ENCODE measurements around the gene ECPAS. TPM values are rescaled to one million over a fixed set of nuclear protein-coding genes. Genes with fewer than 3 reads are reported as not detected.

The ECPAS gene
- total RNA-seq, 2 donors from 2014 or later: 72.7 to 115 TPM

DNA sequence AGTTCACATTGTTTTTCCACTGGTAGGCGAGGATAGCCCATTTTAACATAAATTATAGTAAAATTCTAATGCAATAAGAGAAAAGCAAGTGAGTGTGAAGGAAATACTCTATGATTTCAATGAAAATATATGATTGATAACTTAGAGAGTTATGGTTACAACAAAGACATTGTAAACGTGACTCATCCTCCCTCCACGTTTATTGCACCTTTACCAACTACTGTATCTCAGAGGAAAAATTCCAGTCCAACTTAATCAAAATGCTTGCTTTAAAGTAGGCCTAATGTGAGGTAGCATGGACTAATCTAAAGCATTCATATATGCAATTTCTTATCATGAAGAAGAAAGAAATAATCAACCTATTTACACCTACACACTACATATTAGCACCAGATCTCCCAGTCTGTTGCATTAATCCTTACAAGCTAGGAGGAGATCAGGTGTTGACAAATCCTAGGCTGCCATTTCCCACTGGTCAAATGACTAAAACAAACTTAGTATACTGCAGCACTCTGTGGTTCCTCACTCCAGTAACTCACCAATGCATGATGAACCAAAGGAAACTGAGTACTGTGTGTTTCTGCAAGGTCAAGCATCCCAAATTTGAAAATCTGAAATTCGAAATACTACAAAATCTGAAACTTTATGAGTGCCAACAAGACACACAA is 41.7 kb downstream of the ECPAS start:
- no peak for ATAC-seq (ENCODE audit: insufficient number of reproducible peaks, low FRiP score, low read depth)
- DNase-seq (ENCODE audit: low spot score): no peak
- H3K9me3 ChIP-seq: no peaks in the 10 kb centered on the region
- H3K4me3 ChIP-seq: no peak overlapping the region
- no peak overlapping the region for H3K27ac ChIP-seq
- no peaks in the 10 kb centered on the region for H3K4me1 ChIP-seq (ENCODE audit: control insufficient read depth in 1 of 2, low read depth in 2 of 2)
- H3K36me3 ChIP-seq: peaks cover 29% of the 10 kb centered on the region
- TF ChIP-seq, protein P1, sequence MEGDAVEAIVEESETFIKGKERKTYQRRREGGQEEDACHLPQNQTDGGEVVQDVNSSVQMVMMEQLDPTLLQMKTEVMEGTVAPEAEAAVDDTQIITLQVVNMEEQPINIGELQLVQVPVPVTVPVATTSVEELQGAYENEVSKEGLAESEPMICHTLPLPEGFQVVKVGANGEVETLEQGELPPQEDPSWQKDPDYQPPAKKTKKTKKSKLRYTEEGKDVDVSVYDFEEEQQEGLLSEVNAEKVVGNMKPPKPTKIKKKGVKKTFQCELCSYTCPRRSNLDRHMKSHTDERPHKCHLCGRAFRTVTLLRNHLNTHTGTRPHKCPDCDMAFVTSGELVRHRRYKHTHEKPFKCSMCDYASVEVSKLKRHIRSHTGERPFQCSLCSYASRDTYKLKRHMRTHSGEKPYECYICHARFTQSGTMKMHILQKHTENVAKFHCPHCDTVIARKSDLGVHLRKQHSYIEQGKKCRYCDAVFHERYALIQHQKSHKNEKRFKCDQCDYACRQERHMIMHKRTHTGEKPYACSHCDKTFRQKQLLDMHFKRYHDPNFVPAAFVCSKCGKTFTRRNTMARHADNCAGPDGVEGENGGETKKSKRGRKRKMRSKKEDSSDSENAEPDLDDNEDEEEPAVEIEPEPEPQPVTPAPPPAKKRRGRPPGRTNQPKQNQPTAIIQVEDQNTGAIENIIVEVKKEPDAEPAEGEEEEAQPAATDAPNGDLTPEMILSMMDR (IDR thresholded peaks at IDR 0.05): no peak
- no peaks in the 10 kb centered on the region for H3K27me3 ChIP-seq (replicated peaks; ENCODE audit: insufficient read depth)

DNA sequence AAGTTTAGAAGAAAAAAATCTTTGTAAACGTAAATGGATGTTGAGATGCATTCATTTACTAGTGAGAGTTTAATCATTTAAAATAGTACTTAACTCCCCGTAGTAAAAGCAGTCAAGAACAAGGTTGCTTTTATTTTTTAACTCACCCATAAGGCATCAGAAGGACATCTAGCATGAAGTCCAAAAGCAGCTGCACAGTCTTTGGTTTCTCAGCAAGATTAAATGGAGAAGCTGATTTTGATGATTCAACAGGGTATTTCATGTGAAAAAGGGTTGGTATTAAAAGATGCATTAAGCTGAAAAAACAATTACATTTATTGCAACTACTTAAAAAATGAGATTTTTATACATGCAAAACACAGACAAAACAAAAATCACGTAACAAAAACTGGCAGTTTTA is 44.0 kb downstream of the ECPAS start:
- ATAC-seq (ENCODE audit: insufficient number of reproducible peaks, low FRiP score, low read depth) (no peak), DNase-seq (ENCODE audit: low spot score) (no peak)
- Histone ChIP-seq H3K27me3 (replicated peaks; ENCODE audit: insufficient read depth) (no peaks in the 10 kb centered on the region), H3K27ac (no peak overlapping the region), H3K36me3 (peaks cover 33% of the 10 kb centered on the region), H3K9me3 (no peaks in the 10 kb centered on the region), H3K4me3 (no peak overlapping the region), H3K4me1 (ENCODE audit: control insufficient read depth in 1 of 2, low read depth in 2 of 2) (no peaks in the 10 kb centered on the region)
- TF ChIP-seq, protein P1 (IDR thresholded peaks at IDR 0.05): no peak

DNA sequence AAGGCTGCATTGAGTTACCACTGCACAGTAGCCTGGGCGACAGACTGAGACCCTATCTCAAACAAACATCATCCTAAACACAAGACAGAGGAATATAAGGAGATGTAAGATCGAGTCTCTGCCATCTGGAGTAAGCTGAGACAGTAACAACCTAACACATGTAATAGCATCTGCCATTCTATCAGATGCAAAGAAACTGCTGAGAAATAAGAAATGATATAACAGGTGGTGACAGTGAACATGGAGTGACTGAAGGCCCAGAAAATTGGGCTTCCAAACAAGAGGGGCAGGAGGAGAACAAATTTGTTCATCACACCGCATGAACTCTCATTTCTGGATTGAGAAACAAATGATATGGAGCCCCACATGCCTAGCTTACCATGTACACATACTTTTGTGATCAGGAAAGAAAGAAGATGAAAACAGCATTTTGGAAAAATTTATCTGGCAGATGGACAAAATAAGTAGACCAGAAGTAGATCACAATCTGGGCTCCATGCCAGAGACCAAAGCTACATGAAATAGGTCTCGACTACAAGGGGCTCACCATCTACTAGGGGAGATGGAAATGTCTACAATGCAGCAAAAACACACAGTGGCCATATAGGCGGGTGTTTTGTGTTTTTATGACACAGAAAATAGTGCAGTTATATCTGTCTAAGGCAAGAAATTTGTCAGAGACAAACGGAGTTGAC is 45.5 kb downstream of the ECPAS start:
- H3K36me3 ChIP-seq: peaks cover 31% of the 10 kb centered on the region

DNA sequence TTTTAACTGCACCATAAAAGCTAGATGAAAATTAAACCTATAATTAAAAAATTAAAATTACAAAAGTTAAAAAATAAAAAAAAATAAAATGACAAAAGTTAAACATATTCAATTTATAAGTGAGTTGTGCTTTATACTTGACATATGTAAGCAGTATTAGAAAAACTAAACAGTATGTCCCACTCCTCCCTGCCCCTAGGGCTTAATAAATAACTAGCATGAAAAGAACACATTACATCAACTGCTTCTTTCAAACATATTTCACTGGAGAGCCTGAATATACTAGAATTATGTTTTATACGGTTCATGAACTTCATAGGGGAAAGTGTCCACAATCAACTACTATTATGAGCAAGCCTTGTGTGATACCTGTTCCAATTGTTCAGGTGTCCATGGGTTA is 47.6 kb downstream of the ECPAS start:
- H3K27me3 ChIP-seq (replicated peaks; ENCODE audit: insufficient read depth): no peaks in the 10 kb centered on the region
- TF ChIP-seq, protein P1 (IDR thresholded peaks at IDR 0.05): no peak
- peaks cover 30% of the 10 kb centered on the region for H3K36me3 ChIP-seq
- no peak for DNase-seq (ENCODE audit: low spot score)
- H3K4me3 ChIP-seq: no peak overlapping the region
- no peak for ATAC-seq (ENCODE audit: insufficient number of reproducible peaks, low FRiP score, low read depth)
- no peaks in the 10 kb centered on the region for H3K9me3 ChIP-seq
- no peak overlapping the region for H3K27ac ChIP-seq
- no peaks in the 10 kb centered on the region for H3K4me1 ChIP-seq (ENCODE audit: control insufficient read depth in 1 of 2, low read depth in 2 of 2)

More for the DNA sequence above, 45.5 kb downstream of the ECPAS start:
- ATAC-seq (ENCODE audit: insufficient number of reproducible peaks, low FRiP score, low read depth): no peak
- TF ChIP-seq, protein P1 (IDR thresholded peaks at IDR 0.05): no peak
- no peak overlapping the region for H3K4me3 ChIP-seq
- no peaks in the 10 kb centered on the region for H3K9me3 ChIP-seq
- no peaks in the 10 kb centered on the region for H3K4me1 ChIP-seq (ENCODE audit: control insufficient read depth in 1 of 2, low read depth in 2 of 2)
- no peak for DNase-seq (ENCODE audit: low spot score)
- no peaks in the 10 kb centered on the region for H3K27me3 ChIP-seq (replicated peaks; ENCODE audit: insufficient read depth)
- no peak overlapping the region for H3K27ac ChIP-seq

DNA sequence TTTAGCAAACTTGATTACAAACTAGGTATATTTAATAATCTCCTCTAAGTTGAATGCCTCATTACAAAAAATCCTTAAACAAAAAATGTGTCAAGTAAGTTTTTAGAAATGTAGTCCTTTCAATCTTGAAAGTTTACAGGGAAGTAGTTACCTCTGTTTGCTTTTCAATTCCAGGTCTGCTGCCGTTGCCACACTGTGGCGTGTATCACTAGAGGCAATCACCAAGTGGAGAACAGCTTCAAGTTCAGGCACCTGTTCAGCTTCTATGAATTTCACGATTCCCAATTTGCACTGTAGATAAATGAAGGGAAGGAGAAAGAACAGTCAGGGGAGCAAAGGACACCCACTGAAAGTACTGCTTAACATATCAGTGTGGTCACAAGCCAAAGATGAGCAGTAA is 51.1 kb downstream of the ECPAS start:
- Histone ChIP-seq H3K36me3 (peaks cover 13% of the 10 kb centered on the region), H3K27ac (no peak overlapping the region), H3K27me3 (replicated peaks; ENCODE audit: insufficient read depth) (no peaks in the 10 kb centered on the region), H3K4me1 (ENCODE audit: control insufficient read depth in 1 of 2, low read depth in 2 of 2) (no peaks in the 10 kb centered on the region), H3K9me3 (no peaks in the 10 kb centered on the region), H3K4me3 (no peak overlapping the region)
- DNase-seq (ENCODE audit: low spot score): no peak
- ATAC-seq (ENCODE audit: insufficient number of reproducible peaks, low FRiP score, low read depth): no peak
- TF ChIP-seq, protein P1 (IDR thresholded peaks at IDR 0.05): no peak
